ENCODE results near the gene SNX9.
"Not testable (repeated sequence)": the region's sequence is repeated elsewhere in the genome, so short reads cannot be mapped to it uniquely, and the experiment has no call there.

SNX9 gene

DNA sequence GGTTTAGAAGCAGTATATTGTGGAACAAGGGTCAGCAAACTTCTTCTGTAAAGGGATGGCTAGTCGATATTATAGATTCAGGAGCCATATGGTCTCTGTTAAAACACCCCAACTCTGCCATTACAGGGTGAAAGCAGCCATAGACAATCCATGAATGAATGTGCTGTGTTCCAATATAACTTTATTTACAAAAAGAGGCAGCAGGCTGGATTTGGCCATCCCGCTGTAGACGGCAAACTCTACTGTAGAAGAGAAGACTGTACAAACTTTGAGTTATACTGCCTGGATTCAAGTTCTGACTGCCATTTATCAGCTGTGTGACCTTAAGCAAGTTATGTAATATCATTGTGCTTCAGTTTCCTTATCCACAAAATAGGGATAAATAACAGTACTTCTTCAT lies 33.7 kb upstream of the SNX9 start:
- Histone ChIP-seq H3K36me3 (ENCODE audit: control insufficient read depth, insufficient read depth, low read length) (no peaks in the 10 kb centered on the region), H3K9ac (ENCODE audit: low read length) (no peak overlapping the region), H3K4me3 (ENCODE audit: low read length) (no peak overlapping the region), H3K4me1 (ENCODE audit: control insufficient read depth, insufficient read depth, low read length) (peaks cover 5% of the 10 kb centered on the region), H3K27me3 (ENCODE audit: control insufficient read depth, insufficient read depth, low read length) (no peaks in the 10 kb centered on the region), H3K9me3 (ENCODE audit: control insufficient read depth, low read length) (no peaks in the 10 kb centered on the region)

DNA sequence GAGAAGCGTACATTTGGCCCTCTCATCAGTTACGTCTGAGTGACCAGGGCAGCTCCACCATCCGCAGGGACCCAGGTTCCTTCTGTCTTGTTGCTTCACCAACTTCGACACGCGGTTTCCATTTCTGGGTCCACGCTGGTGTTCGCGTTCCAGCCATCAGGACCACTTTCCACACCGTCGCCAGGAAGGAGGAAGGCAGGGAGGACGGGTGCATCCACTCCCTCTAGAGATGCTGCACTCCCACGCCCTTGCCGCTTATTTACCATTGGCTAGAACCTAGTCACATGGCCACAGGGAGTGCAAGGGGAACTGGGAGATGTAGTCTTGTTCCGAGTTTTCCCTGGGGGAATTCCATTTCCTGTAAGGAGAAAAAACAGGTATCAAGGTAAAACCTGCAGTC lies 33.2 kb upstream of the SNX9 start:
- Histone ChIP-seq H3K4me3 (ENCODE audit: low read length) (no peak overlapping the region), H3K4me1 (ENCODE audit: control insufficient read depth, insufficient read depth, low read length) (peaks cover 5% of the 10 kb centered on the region), H3K27me3 (ENCODE audit: control insufficient read depth, insufficient read depth, low read length) (no peaks in the 10 kb centered on the region), H3K9me3 (ENCODE audit: control insufficient read depth, low read length) (no peaks in the 10 kb centered on the region), H3K36me3 (ENCODE audit: control insufficient read depth, insufficient read depth, low read length) (no peaks in the 10 kb centered on the region), H3K9ac (ENCODE audit: low read length) (no peak overlapping the region)

DNA sequence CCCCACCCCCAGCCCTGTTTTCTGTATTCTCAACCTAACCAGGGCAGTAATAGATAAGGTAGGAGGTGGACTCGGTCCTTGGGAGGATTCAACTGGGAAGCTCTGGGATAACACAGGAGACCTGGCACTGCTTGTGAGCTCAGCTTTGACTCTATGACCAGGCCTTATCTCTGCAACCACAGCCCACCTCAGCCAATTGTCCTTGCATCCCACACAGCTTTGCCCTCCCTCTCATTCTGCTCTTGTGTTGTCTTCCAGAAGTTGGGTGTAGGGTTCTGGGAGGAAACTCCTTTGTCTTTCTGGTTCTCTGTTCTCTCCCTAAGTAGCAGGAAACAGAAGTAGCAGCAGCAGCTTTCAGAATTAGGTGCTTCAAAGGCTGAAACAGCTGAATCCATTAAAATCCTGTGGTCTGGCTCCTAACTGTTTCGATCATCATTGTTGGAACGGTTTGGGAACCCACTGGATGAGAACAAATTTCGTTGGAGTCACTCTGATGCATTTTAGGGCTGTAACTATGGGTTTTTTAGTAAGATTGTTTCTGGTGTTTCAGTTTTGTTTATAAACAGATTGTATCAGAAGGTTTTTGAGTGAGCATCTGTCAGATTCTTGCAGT lies 32.4 kb upstream of the SNX9 start:
- no peak overlapping the region for H3K4me3 ChIP-seq (ENCODE audit: low read length)
- H3K4me1 ChIP-seq (ENCODE audit: control insufficient read depth, insufficient read depth, low read length), result peaks cover 5% of the 10 kb centered on the region
- no peak overlapping the region for H3K9ac ChIP-seq (ENCODE audit: low read length)
- H3K9me3 ChIP-seq (ENCODE audit: control insufficient read depth, low read length), result no peaks in the 10 kb centered on the region
- no peaks in the 10 kb centered on the region for H3K27me3 ChIP-seq (ENCODE audit: control insufficient read depth, insufficient read depth, low read length)
- H3K36me3 ChIP-seq (ENCODE audit: control insufficient read depth, insufficient read depth, low read length), result no peaks in the 10 kb centered on the region

DNA sequence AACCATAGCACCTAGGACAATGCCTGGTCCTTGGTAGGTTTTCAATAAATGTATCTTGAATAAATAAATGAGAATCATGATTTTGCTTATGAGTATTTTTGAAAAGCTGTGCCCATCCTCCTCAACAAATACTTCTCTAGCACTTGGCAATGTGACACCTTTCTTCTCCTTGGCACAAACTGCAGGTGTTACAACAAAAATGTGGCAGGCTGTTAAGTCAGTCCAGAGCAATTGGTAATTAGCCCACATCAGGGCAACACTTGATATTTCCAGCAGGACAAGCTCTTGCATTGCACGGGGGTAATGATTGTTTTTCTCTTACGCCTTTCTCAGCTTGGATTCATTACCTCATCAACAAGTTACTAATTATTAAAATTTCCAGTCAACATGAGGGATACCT lies 31.6 kb upstream of the SNX9 start:
- H3K36me3 ChIP-seq (ENCODE audit: control insufficient read depth, insufficient read depth, low read length), result no peaks in the 10 kb centered on the region

DNA sequence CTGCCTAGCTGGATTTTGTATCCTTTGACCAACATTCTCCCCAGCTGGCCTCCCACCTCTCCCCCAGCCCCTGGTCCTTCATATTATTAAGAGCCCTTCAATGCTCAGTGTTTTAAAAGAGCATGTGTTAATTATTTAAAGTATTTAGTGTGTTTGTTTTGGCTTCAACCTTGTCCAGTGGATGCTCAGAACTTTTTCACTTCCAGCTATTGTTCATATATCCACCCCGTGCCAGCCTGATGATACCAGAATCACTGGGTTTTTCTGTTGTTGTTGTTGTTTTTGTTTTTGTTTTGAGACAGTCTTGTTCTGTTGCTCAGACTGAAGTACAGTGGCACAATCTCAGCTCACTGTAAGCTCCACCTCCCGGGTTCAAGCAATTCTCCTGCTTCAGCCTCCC lies 30.4 kb upstream of the SNX9 start:
- Histone ChIP-seq H3K4me1 (ENCODE audit: control insufficient read depth, insufficient read depth, low read length) (no peaks in the 10 kb centered on the region), H3K36me3 (ENCODE audit: control insufficient read depth, insufficient read depth, low read length) (no peaks in the 10 kb centered on the region), H3K9me3 (ENCODE audit: control insufficient read depth, low read length) (no peaks in the 10 kb centered on the region), H3K9ac (ENCODE audit: low read length) (no peak overlapping the region), H3K27me3 (ENCODE audit: control insufficient read depth, insufficient read depth, low read length) (no peaks in the 10 kb centered on the region), H3K4me3 (ENCODE audit: low read length) (no peak overlapping the region)

More for the DNA sequence above, 31.6 kb upstream of the SNX9 start:
- H3K9me3 ChIP-seq (ENCODE audit: control insufficient read depth, low read length), result no peaks in the 10 kb centered on the region
- H3K27me3 ChIP-seq (ENCODE audit: control insufficient read depth, insufficient read depth, low read length), result no peaks in the 10 kb centered on the region
- no peak overlapping the region for H3K4me3 ChIP-seq (ENCODE audit: low read length)
- H3K4me1 ChIP-seq (ENCODE audit: control insufficient read depth, insufficient read depth, low read length), result peaks cover 5% of the 10 kb centered on the region
- no peak overlapping the region for H3K9ac ChIP-seq (ENCODE audit: low read length)

DNA sequence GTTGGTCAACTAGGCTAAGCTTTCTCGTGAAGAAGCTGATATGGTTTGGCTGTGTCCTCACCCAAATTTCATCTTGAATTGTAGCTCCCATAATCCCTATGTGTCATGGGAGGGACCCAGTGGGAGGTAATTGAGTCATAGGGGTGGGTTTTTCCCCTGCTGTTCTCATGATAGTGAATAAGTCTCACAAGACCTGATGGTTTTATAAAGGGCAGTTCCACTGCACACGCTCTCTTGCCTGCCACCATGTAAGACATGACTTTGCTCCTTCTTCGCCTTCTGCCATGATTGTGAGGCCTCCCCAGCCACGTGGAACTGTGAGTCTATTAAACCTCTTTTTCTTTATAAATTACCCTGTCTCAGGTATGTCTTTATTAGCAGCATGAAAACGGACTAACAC lies 29.0 kb upstream of the SNX9 start:
- not testable (repeated sequence) for H3K9me3 ChIP-seq (ENCODE audit: control insufficient read depth, low read length); H3K9ac ChIP-seq (ENCODE audit: low read length); H3K4me1 ChIP-seq (ENCODE audit: control insufficient read depth, insufficient read depth, low read length); H3K36me3 ChIP-seq (ENCODE audit: control insufficient read depth, insufficient read depth, low read length); H3K27me3 ChIP-seq (ENCODE audit: control insufficient read depth, insufficient read depth, low read length); H3K4me3 ChIP-seq (ENCODE audit: low read length)

DNA sequence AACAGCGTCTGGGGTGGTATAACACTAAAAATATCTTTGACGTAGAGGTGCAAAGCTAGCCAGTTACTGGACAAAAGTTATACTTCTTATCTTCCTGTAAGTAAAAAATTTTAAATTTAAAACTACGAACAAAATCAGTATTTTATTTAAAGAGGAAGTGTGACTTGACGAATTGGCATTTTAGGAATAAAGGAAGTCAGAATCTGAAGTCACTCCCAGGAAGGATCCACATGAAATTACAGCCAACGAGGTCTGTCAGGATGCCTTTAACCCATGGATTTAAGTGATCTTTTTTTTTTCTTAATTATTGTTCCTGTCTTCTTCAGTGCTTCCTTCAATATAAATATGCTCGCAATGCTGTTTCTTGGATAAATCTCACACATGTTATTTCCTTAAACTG lies 27.2 kb upstream of the SNX9 start:
- H3K27me3 ChIP-seq (ENCODE audit: control insufficient read depth, insufficient read depth, low read length), result no peaks in the 10 kb centered on the region
- H3K9ac ChIP-seq (ENCODE audit: low read length), result no peak overlapping the region
- H3K36me3 ChIP-seq (ENCODE audit: control insufficient read depth, insufficient read depth, low read length), result no peaks in the 10 kb centered on the region
- H3K4me3 ChIP-seq (ENCODE audit: low read length), result no peak overlapping the region
- H3K9me3 ChIP-seq (ENCODE audit: control insufficient read depth, low read length), result no peaks in the 10 kb centered on the region
- no peaks in the 10 kb centered on the region for H3K4me1 ChIP-seq (ENCODE audit: control insufficient read depth, insufficient read depth, low read length)

DNA sequence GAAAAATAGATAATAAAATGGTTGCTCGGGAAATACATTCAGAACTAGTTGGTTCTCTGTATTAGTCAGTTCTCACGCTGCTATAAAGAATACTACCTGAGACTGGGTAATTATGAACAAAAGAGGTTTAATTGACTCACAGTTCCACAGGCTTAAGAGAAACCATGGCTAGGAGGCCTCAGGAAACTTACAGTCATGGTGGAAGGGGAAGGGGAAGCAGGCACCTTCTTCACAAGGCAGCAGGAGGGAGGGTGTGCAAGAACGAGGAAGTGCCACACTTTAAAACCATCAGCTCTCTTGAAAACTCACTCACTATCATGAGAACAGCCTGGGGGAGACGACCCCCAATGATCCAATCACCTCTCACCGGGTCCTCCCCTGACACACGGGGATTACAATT lies 24.2 kb upstream of the SNX9 start:
- no peaks in the 10 kb centered on the region for H3K36me3 ChIP-seq (ENCODE audit: control insufficient read depth, insufficient read depth, low read length)
- H3K27me3 ChIP-seq (ENCODE audit: control insufficient read depth, insufficient read depth, low read length), result no peaks in the 10 kb centered on the region
- H3K4me1 ChIP-seq (ENCODE audit: control insufficient read depth, insufficient read depth, low read length), result no peaks in the 10 kb centered on the region
- H3K9me3 ChIP-seq (ENCODE audit: control insufficient read depth, low read length), result no peaks in the 10 kb centered on the region
- H3K9ac ChIP-seq (ENCODE audit: low read length), result no peak overlapping the region
- no peak overlapping the region for H3K4me3 ChIP-seq (ENCODE audit: low read length)

DNA sequence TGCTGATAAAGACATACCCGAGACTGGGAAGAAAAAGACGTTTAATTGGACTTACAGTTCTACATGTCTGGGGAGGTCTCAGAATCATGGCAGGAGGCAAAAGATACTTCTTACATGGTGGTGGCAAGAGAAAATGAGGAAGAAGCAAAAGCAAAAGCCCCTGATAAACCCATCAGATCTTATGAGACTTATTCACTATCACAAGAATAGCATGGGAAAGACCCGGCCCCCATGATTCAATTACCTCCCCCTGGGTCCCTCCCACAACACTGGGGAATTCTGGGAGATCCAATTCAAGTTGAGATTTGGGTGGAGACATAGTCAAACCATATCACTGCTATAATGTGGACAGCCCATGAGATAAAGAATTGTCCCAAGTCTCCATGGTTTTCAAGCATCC lies 23.5 kb upstream of the SNX9 start:
- H3K27me3 ChIP-seq (ENCODE audit: control insufficient read depth, insufficient read depth, low read length); H3K36me3 ChIP-seq (ENCODE audit: control insufficient read depth, insufficient read depth, low read length); H3K9ac ChIP-seq (ENCODE audit: low read length); H3K4me3 ChIP-seq (ENCODE audit: low read length); H3K4me1 ChIP-seq (ENCODE audit: control insufficient read depth, insufficient read depth, low read length); H3K9me3 ChIP-seq (ENCODE audit: control insufficient read depth, low read length): not testable (repeated sequence)

DNA sequence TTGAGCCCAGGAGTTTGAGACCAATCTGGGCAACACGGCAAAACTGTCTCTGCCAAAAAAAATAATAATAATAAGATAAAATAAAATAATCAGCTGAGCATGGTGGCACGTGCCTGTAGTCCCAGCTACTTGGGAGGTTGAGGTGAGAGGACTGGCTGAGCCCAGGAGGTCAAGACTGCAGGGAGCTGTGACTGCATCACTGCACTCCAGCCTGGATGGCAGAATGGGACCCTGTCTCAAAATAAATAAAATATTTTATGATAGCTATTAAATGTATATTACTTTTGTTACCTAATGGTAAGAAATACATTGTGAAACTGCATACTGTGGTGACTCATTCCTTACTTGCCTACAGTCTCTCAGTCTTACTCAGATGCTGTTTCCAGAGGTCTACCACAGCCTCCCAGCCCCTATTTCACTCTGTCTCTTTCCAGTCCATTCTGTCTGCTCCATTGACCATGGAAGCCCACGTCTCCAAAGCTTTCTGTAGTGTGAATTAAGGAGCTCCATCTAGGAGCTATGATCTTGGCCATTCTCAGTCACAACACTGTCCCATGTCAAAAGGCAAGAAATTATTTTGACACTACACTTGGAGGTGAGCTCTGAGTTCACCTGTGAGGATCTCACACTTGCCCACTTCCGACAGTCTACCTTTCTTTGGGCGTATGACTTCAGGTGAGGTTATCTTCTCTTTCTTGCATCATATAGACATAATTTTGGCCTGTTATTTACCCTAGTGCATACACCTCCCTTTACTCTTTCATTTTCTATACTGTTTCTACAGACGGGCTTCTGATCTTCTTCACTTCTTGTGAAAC lies 22.4 kb upstream of the SNX9 start:
- no peaks in the 10 kb centered on the region for H3K36me3 ChIP-seq (ENCODE audit: control insufficient read depth, insufficient read depth, low read length)
- H3K9ac ChIP-seq (ENCODE audit: low read length), result no peak overlapping the region
- H3K27me3 ChIP-seq (ENCODE audit: control insufficient read depth, insufficient read depth, low read length), result no peaks in the 10 kb centered on the region
- no peaks in the 10 kb centered on the region for H3K9me3 ChIP-seq (ENCODE audit: control insufficient read depth, low read length)
- H3K4me3 ChIP-seq (ENCODE audit: low read length), result no peak overlapping the region
- no peaks in the 10 kb centered on the region for H3K4me1 ChIP-seq (ENCODE audit: control insufficient read depth, insufficient read depth, low read length)

DNA sequence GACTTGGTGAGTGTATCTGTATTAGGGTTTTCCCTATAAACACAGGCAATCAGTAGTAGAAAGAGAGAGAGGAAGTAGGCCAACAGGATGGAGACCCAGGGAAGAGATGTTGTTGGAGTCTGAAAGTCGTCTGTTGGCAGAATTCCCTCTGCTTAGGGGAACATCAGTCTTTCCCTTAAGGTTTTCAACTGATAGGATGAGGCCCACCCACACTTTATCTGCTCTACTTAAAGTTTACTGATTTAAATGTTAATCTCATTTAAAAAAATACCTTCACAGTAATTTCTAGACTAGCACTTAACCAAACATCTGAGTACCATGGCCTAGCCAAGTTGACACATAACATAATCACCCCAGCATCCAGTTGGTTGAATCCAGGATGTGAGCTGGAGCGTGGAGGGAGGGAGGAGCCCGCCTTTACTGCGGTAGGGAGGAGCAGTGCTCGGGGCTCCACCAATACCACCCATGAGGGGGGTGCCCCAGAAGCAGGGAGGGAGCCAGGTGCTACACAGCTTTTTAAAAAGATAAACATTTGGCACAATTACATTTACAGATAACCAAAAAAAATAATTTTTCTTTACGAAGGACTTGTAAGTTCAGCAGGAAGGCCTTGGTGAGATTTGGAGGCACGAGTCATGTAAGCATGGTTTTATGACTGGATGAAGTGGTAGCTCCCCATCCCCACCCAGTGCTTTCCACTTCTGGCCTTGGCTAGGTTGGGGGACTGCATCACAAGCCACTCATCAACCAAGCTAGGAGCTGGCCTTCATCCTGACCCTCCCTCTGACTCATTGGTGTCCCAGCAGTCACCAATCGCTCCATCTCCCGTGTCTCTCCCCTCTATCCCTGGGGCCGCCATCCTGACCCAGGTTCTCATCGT lies 18.4 kb upstream of the SNX9 start:
- Histone ChIP-seq H3K4me1 (ENCODE audit: control insufficient read depth, insufficient read depth, low read length) (no peaks in the 10 kb centered on the region), H3K9me3 (ENCODE audit: control insufficient read depth, low read length) (no peaks in the 10 kb centered on the region), H3K9ac (ENCODE audit: low read length) (no peak overlapping the region), H3K27me3 (ENCODE audit: control insufficient read depth, insufficient read depth, low read length) (no peaks in the 10 kb centered on the region), H3K36me3 (ENCODE audit: control insufficient read depth, insufficient read depth, low read length) (no peaks in the 10 kb centered on the region), H3K4me3 (ENCODE audit: low read length) (no peak overlapping the region)
